ENCODE results near the gene ZMYM2.

ZMYM2 gene

DNA sequence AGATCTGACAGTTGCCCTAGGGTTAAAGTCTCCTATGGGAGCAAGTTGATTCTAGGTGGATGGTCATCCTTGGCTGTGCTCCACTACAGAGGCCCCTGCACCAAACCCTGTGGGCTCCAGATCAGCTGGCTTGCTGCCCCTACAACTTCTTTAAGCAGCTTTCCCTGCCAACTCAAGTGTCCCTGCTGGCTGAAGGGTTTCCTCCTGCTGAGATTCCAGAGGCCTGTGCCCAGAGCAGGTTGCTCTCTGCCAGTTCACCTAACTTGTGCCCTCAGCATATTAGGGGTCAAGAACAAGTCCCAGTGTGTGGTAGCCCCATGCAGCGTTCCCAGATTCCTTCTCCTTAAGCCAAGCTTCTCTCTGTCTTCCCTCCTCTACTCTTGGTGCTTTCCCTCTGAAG, 85.6 kb downstream of the ZMYM2 start:
- in situ Hi-C loops (cut with HindIII; ENCODE audit: low sequenced_read_pairs): no loop called here

DNA sequence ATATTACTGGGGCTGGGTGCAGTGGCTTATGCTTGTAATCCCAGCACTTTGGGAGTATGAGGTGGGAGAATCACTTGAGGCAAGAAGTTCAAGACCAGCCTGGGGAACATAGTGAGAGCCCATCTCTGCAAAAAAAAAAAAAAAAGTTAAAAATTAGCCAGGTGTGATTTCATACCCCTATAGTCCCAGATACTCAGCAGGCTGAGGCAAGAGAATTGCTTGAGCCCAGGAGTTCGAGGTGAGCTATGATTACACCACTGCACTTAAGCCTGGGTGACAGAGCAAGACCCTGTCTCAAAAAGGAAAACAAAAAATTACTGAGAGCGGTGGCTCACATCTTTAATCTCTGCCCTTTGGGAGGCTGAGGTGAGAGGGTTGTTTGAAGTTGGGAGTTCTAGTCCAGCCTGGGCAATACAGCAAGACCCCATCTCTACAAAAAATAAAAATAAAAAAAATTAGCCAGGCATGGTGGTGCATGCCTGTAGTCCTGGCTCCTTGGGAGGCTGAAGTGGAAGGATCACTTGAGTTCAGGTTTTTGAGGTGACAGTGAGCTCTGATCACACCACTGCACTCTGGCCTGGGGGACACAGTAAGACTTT, 87.5 kb downstream of the ZMYM2 start:
- in situ Hi-C loops (cut with HindIII; ENCODE audit: low sequenced_read_pairs): no loop called here

DNA sequence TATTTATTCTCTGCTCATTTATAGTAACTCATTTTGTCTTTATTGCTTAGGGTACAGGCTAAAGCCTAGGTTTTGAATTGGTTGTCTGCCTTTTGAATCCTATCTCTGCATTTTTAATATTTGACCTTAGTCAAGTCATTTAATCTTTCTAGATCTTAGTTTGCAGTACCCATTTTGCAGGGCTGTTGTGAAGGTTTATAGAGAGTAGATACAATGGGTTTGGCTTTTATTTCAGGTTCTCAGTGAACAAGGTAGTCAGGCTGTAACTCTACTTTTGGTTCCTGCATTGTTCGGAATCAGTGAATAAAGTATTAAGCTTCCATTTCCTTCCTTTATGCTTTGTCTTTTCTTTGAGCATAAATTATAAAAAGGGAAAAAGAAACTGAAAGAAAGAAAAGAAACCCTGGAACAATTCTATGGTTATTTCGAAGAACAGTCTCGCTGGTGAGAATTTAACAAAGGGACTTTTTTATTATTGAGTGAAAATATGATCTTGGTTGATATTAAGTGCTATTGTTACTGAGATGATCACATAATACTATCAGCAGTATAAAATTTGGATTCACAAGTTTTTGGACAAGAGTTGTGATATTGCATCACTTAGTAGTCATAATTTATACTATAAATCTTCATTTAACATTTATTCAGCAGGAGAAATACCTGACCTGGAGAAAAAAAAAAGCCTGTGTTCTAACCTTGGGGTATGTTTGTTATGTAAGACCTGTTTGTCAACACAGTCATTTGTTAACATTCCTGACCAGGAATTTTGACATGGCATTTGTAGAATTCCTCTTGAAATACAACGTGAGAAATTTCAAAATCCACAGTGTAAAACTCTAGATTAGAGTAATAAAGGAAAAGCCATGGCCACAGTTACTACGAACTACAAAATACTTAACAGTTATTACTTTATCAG, 91.3 kb downstream of the ZMYM2 start:
- in situ Hi-C loops (cut with HindIII; ENCODE audit: low sequenced_read_pairs): no loop called here

DNA sequence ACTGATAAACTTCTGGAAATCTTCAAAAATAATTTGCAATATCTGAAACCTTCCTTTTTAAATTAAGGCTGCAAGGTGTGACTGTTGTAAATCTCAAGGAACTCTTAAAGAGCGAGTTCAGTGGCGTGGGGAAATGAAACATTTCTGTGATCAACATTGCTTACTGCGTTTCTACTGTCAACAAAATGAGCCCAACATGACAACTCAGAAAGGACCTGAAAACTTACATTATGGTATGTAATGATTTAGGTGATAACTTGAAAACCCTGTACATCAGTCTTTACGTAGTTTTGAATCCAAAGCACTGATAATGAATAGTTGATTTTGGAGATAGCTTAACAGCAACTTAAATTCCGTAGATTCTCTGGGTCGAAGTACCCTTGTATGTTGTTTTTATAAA, 92.8 kb downstream of the ZMYM2 start:
- in situ Hi-C loops (cut with HindIII; ENCODE audit: low sequenced_read_pairs): no loop called here

DNA sequence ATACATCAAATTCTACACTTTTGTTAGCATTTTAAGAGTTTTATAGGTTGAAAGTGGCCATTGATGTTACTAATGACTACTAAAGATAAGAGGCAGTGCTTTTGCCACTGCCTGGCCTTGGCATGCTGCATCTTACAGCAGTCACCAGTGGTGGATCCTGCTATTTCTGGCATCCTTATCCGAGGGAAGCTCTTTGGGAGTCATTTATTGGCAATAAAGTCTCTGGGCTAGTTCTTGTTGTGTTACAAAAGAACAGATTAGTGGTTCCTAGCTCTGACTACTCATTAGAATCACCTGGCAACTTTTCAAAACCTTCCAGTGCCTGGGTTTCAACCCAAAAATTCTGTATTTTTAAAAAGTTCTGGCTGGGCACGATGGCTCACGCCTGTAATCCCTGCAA, 94.5 kb downstream of the ZMYM2 start:
- in situ Hi-C loops (cut with HindIII; ENCODE audit: low sequenced_read_pairs): no loop called here

DNA sequence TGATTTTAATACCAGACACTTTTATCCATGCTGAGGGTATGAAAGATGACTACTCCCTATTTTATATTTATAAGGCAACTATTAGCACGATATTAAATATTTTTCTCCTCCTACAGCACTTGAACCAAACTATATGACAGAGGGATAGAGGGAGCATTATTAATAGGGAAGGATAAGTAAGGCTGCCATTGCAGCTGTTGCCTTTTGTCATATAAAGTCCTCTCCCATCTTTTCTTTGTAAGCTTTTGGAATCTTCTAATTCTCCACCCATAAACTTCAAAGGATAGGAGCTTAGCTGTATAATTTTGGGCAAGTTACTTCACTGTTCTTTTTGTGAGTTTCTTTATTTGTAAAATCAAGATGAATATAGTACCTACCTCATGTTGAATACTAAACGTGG, 95.4 kb downstream of the ZMYM2 start:
- in situ Hi-C loops (cut with HindIII; ENCODE audit: low sequenced_read_pairs): no loop called here

DNA sequence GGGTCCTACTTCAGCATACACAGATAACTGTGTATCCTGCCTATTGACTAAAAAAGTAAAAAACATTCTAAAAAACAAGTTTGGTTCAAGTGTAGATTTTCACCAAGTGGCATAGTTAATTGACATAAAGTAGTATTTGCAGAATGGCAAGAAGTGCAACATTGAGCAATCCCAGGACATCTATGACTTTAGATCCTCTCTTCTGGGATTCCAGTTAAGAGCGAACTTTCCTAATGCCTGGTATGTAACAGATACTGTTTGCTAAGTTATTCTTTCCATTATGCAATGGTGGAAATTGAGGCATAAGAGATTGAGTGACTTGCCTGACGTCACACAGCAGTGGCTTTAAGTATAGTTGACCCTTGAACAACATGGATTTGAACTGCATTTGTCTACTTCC, 96.1 kb downstream of the ZMYM2 start:
- in situ Hi-C loops (cut with HindIII; ENCODE audit: low sequenced_read_pairs): no loop called here

DNA sequence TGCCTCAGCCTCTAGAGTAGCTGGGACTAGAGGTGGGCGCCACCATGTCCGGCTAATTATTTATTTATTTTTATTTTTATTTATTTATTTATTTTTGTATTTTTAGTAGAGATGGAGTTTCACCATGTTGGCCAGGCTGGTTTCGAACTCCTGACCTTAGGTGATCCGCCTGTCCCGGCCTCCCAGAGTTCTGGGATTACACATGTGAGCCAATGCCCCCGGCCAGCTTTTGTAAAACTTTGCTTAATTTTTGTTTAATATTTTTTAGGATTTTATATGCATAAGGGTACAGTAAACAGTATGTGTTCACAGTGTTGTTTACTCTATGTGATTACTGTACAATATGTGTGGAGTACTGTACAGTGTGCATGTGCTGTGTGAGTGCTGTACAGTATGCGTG, 98.7 kb downstream of the ZMYM2 start:
- in situ Hi-C loops (cut with HindIII; ENCODE audit: low sequenced_read_pairs): no loop called here

DNA sequence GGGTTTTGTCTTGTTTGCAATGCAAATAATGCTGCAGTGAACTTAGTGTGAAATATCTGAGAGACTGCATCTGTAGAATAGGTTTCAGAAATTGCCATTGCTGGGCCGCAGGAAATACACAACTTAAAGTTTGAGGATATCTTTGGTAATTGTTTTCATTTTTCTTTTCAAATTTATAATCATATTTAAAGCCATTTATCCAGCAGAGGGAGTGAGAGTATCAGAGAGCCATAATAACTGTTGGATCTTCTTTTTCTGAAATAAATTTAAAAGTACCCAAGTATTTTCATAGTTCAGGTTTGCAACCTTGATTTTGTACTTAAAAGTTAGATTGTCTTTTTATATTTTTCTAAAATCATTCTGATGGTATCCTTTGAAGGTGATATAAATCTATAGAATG, 99.4 kb downstream of the ZMYM2 start:
- in situ Hi-C loops (cut with HindIII; ENCODE audit: low sequenced_read_pairs): no loop called here

DNA sequence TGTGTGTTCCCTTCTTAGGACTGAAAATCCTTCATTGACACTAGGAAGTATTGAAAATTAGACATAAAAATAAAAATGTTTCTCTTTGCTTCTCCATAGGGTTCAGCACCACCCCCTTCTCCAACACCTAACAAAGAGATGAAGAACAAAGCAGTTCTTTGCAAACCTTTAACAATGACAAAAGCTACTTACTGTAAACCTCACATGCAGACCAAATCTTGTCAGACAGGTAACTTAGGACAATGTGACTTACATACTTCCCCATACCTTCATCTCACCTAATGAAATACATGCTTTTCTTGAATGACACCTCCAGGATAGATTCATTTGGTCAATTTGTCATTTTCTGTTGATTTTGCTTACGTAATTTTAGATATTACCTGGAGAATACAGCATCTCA, 99.9 kb downstream of the ZMYM2 start:
- in situ Hi-C loops (cut with HindIII; ENCODE audit: low sequenced_read_pairs): no loop called here

DNA sequence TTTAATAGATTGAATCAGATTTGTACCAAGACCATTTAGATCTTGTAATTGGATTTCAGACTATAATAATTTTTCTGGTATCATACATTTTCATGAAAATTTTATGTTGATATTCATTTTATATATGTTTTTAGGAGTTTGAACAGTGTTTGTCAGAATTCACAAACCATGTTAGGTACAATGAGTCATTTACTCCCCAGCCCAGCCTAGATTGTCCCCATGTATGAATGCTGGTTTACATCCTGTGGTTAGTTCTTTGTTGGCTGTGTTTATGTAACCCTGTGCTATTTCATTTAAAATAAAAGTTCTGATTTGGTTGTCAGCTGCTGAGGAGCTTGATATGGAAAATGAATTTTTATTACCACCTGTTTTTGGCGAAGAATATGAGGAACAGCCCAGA, 105.6 kb downstream of the ZMYM2 start:
- in situ Hi-C loops (cut with HindIII; ENCODE audit: low sequenced_read_pairs): no loop called here

DNA sequence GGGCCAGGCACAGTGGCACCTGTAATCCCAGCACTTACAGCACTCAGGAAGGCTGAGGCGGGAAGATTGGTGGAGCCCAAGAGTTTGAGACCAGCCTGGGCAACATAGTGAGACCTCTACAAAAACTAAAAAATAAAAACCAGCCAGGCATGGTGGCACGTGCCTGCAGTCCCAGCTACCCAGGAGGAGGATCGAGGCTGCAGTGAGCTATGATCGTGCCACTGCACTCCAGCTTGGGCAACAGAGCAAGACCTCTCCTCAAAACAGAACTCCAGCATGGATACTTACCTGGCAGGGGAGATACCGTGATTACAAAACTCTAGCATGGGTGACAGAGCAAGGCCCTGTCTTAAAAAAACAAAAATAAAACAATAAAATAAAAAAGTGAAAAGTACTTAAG, 107.0 kb downstream of the ZMYM2 start:
- in situ Hi-C loops (cut with HindIII; ENCODE audit: low sequenced_read_pairs): no loop called here

DNA sequence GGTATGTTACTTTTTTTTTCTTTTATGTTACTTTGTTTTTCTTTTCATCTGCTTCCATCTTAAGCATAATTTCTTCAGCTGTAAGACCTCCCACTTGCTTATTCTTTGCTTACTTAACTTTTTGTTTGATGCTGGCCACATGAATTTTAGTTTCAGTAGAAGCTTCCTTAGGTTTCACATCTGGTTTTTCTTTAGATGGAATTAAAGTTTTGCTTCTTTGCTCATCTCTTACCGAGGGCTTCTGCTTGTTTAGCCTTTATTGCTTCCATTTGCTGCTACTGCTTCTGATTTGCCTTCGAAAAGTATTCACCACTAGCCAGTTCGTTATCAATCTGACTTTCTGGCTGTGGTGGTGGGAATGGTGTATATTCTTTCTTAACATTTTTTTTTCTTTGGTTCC, 111.4 kb downstream of the ZMYM2 start:
- in situ Hi-C loops (cut with HindIII; ENCODE audit: low sequenced_read_pairs): no loop called here

DNA sequence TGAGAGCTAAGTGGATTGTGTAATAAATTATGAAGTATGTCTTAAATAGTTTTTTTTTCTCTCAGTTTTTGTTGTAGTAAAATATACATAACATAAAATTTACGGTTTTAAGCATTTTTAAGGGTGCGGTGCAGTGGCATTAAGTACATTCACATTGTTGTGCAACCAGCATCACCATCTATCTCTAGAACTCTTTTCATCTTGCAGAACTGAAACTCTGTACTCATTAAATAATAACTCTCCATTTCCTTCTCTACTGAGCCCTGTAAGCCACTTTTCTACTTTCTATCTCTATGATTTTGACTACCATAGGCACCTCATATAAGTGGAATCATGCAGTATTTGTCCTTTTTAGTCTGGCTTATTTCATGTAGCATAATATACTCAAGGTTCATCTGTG, 115.2 kb downstream of the ZMYM2 start:
- in situ Hi-C loops (cut with HindIII; ENCODE audit: low sequenced_read_pairs): no loop called here

DNA sequence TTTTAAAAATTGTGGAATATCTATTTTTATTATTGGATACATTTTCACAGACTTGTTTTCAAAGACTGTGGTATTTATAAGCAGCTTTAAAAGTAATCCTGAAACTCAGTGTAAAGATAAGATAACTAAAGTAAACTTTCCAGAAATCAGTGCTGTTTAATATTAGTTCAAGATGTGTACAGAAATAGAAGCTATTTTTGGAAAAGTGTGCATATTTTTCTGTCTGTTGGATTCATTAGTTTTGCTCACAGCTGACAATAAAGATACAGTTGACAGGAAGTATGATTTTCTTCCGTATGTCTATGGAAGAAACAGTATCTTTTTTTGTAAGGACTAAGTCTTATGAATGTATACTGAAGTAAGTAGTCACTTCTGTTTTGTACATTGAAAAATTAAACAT, 116.4 kb downstream of the ZMYM2 start:
- in situ Hi-C loops (cut with HindIII; ENCODE audit: low sequenced_read_pairs): no loop called here

DNA sequence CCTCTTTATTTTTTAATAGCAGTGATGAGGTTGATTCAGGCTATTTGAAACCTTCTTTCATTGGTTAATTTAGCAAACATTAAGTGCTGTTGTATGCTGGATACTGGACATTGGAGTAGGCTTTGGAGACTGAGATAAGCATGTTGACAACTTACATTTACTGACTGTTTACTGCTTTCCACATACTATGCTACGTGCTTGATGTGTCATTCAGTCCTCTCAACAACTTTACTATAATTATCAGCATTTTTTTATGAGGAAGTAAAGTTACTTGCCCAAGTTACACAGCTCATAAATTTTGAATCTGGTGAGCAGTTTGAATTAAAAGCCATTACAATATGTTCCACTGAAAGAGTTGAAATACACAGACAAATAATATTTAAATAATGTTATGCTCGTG, 118.6 kb downstream of the ZMYM2 start:
- in situ Hi-C loops (cut with HindIII; ENCODE audit: low sequenced_read_pairs): no loop called here

DNA sequence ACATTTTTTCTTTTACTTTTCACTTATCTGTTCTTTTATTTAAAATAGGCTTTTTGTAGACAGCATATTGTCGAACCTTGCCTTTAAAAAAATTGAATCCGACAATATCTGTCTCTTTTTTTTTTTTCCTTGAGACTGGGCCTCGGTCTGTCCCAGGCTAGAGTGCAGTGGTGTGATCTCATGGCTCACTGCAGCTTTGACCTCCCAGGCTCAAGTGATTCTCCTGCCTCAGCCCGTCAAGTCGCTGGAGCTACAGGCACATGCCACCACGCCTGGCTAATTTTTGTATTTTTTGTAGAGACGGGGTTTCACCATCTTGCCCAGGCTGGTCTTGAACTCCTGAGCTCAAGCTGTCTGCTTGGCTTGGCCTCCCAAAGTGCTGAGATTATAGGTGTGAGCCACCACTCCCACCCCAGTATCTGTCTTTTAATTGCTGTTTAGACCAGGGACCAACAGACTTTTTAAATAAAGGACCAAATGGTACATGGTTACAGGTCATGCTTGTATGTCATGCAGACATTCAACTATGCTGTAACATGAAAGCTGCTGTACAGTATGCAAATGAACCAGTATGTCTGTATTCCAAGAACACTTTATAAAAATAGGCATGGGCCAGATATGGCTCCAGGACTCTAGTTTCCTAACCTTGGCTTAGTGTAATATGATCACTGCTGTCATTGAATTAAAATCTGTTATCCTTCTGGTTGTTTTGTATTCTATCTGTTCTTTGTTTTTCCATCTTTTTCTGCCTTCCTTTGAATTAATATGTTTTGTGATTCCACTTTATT, 122.0 kb downstream of the ZMYM2 start:
- in situ Hi-C loops (cut with HindIII; ENCODE audit: low sequenced_read_pairs): no loop called here

DNA sequence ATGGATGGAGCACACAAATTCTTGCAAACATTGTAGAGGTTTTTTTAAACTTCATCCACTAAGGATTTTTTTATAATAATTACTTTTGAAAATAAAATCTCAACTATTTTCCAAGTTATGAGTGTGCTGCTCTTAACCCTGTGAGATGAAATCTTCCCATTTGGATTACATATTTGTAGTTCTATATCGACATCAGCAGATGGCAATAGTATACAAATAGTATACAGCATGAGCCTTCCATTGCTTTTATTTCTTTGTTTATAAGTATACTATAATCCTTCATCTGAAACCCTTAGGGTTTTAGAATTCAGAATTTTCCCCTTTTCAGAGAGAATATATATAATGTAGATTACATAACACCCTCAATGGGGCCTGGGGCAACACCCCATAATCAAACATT, 131.8 kb downstream of the ZMYM2 start:
- in situ Hi-C loops (cut with HindIII; ENCODE audit: low sequenced_read_pairs): no loop called here

DNA sequence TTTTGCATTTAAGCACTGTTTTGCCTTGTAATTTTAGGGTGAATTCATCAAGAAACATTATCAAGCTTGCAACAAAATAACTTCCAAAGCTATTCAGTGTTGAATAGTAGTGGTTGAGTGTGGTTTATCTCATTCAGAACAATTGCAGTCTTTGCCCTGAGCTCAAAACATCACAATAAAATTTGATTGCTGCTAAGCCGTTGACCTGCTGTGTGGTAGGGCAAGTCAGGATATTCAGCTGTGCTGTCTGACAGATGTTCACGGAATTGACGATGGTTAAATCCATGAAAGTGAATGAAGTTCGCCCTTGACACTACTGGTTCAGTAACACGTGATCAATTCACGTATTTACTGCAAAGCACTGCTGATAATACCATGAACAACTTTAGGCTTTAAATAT, 135.4 kb downstream of the ZMYM2 start:
- in situ Hi-C loops (cut with HindIII; ENCODE audit: low sequenced_read_pairs): no loop called here

DNA sequence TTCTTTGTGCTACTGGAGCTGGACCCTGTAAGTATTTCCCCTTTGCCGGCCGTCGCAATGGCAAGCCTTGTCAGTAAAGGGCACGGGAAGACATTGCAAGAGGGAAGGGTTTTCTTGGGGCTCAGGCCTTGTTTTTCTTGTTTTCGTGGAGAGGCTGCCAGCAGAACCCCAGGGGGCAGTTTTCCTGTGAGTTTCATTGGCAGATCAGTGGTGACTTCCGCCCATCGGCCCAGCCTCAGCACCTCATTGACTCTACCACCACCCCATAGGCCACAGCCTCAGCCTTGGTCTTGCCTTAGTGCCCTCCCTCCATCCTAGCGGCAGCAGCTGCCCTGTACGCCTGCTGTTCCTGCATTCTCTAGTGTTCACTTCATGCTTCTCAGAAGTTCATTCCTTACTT, 140.8 kb downstream of the ZMYM2 start:
- in situ Hi-C loops (cut with HindIII; ENCODE audit: low sequenced_read_pairs): no loop called here

DNA sequence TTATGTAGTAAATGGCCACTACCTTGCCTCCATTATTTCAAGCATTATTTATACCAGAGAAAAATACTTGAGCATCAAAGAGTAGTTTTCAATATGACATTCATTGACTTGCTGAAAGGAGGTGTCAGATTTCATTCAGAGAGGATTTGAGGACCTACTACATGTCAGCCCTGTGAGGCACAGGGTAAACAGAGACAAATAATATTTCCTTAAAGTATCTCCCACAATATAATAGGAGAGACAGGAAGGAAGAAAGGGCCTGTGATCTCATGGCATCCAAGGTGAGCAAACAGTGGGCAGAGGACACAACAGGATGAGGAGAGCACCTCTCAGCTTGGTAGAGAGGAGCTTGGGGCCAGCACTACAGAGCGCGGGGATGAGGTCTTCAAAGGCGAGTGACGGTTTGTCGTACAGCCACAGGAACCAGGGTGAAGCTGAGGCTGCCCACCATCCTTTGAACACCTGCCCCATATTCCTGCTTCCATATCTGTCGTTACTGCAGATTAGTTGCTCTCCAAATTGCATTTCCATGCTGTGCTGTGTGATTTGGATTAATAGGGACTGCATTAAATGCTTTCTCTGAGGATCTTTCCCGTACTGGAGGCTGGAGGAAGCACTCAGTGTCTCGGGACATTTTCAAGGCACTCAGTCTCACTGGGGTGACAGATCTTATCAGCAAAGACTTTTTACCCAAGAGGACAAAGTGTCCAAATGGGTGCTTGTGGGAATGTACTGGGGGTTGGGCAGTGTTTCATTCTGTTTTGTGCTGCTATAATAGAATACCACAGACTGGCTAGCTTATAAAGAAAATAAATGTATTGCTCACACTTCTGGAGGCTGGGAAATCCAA, 143.2 kb downstream of the ZMYM2 start:
- in situ Hi-C loops (cut with HindIII; ENCODE audit: low sequenced_read_pairs): no loop called here

Data from DLD1 (cell line).